ENCODE data around the gene S100A7A. TPM values are rescaled to one million over a fixed set of nuclear protein-coding genes. Genes with fewer than 3 reads are reported as not detected.

Gene S100A7A
- total and polyA plus RNA-seq, 2 donors (not counting 1 experiment from before 2014, with no cell fraction given), result not detected

DNA sequence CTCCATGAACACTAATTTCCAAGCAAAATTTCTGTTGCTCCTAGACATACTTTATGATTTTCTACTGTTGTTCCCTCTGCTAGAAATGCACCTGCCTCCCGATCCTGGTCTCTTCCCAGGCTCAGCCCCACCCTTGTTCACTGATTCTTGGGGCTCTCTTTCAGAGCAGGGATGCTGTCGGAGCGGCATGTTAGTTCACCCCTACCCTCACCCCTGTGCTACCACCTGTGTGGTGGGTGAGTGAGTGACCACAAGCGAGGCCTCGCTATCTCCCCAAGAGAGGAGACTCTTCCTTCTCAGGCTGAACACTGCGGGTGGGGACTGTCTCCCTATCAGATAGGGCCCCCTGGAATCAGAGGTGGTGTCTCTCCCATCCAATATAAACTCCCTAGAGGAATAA, 20.5 kb upstream of the S100A7A start:
- H3K9me3 Mint-ChIP-seq (ENCODE audit: insufficient read depth), result no peaks in the 10 kb centered on the region
- no peaks in the 10 kb centered on the region for H3K4me1 Mint-ChIP-seq
- H3K79me2 ChIP-seq (ENCODE audit: control insufficient read depth, insufficient read depth, low read length), result no peaks in the 10 kb centered on the region
- H3K9ac ChIP-seq (ENCODE audit: low read length), result no peak overlapping the region
- CTCF ChIA-PET, result no interaction called here
- H4K20me1 ChIP-seq (ENCODE audit: control insufficient read depth, insufficient read depth, low read length, poor library complexity, severe bottlenecking), result no peaks in the 10 kb centered on the region
- no peak overlapping the region for H3K27ac Mint-ChIP-seq
- no peaks in the 10 kb centered on the region for H3K4me1 ChIP-seq (ENCODE audit: control insufficient read depth in 2 of 2, insufficient read depth in 2 of 2, low read length in 2 of 2)
- DNase-seq (no peak), ATAC-seq (ENCODE audit: low read depth) (no peak)
- POLR2A ChIA-PET, result no interaction called here
- intact Hi-C loops (cut with micrococcal nuclease), result no loop called here
- H3K4me3 ChIP-seq (ENCODE audit: control extremely low read depth in 1 of 5, extremely low read depth in 1 of 5, insufficient read depth in 1 of 5, low read depth in 2 of 5, low read length in 4 of 5), result no peak overlapping the region
- WGBS (ENCODE audit: insufficient coverage), result 79% methylated on average over 2 of the region's 6 CpGs
- H3K27ac ChIP-seq (ENCODE audit: low read length in 2 of 2), result no peak overlapping the region
- no peak overlapping the region for H3K4me3 Mint-ChIP-seq
- H3K4me2 ChIP-seq (replicated peaks; ENCODE audit: low read depth, low read length, poor library complexity, severe bottlenecking), result no peak overlapping the region
- TF ChIP-seq, protein P1, sequence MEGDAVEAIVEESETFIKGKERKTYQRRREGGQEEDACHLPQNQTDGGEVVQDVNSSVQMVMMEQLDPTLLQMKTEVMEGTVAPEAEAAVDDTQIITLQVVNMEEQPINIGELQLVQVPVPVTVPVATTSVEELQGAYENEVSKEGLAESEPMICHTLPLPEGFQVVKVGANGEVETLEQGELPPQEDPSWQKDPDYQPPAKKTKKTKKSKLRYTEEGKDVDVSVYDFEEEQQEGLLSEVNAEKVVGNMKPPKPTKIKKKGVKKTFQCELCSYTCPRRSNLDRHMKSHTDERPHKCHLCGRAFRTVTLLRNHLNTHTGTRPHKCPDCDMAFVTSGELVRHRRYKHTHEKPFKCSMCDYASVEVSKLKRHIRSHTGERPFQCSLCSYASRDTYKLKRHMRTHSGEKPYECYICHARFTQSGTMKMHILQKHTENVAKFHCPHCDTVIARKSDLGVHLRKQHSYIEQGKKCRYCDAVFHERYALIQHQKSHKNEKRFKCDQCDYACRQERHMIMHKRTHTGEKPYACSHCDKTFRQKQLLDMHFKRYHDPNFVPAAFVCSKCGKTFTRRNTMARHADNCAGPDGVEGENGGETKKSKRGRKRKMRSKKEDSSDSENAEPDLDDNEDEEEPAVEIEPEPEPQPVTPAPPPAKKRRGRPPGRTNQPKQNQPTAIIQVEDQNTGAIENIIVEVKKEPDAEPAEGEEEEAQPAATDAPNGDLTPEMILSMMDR (IDR thresholded peaks at IDR 0.05), result no peak
- no peak for TF ChIP-seq EZH2 (IDR thresholded peaks at IDR 0.05; ENCODE audit: borderline replicate concordance, insufficient read depth, low read depth, low read length, poor library complexity, severe bottlenecking)
- peaks cover 41% of the 10 kb centered on the region for H3K27me3 Mint-ChIP-seq
- peaks cover 0 to 4% (median 0%) of the 10 kb centered on the region in 4 experiments for H3K27me3 ChIP-seq (replicated peaks in 1 of 4; ENCODE audit: control extremely low read depth in 1 of 4, control insufficient read depth in 3 of 4, insufficient read depth in 4 of 4, low read length in 3 of 4)
- H2AFZ ChIP-seq (ENCODE audit: insufficient read depth, low read depth, low read length, poor library complexity, severe bottlenecking), result no peak overlapping the region
- no peaks in the 10 kb centered on the region for H3K36me3 ChIP-seq (replicated peaks in 1 of 2; ENCODE audit: control extremely low read depth in 1 of 2, control insufficient read depth in 1 of 2, extremely low read depth in 1 of 2, insufficient read depth in 2 of 2, low read length in 1 of 2)
- no peaks in the 10 kb centered on the region for H3K9me3 ChIP-seq (ENCODE audit: control extremely low read depth in 1 of 3, control insufficient read depth in 2 of 3, insufficient read depth in 1 of 3, low read length in 2 of 3)

DNA sequence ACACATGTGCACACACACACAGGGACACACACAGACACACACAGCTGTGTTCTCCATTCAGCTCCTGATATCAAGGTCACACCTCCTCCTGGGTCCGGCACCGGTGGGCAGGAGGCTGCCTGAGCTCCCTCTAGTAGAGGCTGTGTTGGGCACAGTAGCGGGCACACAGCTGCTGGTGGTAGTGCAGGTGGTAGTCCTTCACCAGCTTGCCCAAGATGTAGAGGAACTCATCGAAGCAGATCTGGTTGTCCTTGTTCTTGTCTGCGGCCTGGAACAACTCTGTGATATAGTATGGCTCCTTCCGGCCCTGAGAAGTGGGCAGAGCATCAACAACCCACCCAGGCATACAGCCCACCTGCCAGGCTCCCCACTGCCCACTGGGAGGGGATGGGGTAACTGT, 19.9 kb upstream of the S100A7A start:
- ChIA-PET POLR2A (no interaction called here), CTCF (no interaction called here)
- Histone ChIP-seq H3K9ac (ENCODE audit: low read length) (no peak overlapping the region), H3K27me3 (replicated peaks in 1 of 4; ENCODE audit: control extremely low read depth in 1 of 4, control insufficient read depth in 3 of 4, insufficient read depth in 4 of 4, low read length in 3 of 4) (peaks cover 0 to 4% (median 0%) of the 10 kb centered on the region in 4 experiments), H3K9me3 (ENCODE audit: control extremely low read depth in 1 of 3, control insufficient read depth in 2 of 3, insufficient read depth in 1 of 3, low read length in 2 of 3) (no peaks in the 10 kb centered on the region), H3K4me1 (ENCODE audit: control insufficient read depth in 2 of 2, insufficient read depth in 2 of 2, low read length in 2 of 2) (no peaks in the 10 kb centered on the region), H3K36me3 (replicated peaks in 1 of 2; ENCODE audit: control extremely low read depth in 1 of 2, control insufficient read depth in 1 of 2, extremely low read depth in 1 of 2, insufficient read depth in 2 of 2, low read length in 1 of 2) (no peaks in the 10 kb centered on the region), H4K20me1 (ENCODE audit: control insufficient read depth, insufficient read depth, low read length, poor library complexity, severe bottlenecking) (no peaks in the 10 kb centered on the region), H2AFZ (ENCODE audit: insufficient read depth, low read depth, low read length, poor library complexity, severe bottlenecking) (no peak overlapping the region), H3K27ac (ENCODE audit: low read length in 2 of 2) (no peak overlapping the region), H3K4me3 (ENCODE audit: control extremely low read depth in 1 of 5, extremely low read depth in 1 of 5, insufficient read depth in 1 of 5, low read depth in 2 of 5, low read length in 4 of 5) (no peak overlapping the region), H3K4me2 (replicated peaks; ENCODE audit: low read depth, low read length, poor library complexity, severe bottlenecking) (no peak overlapping the region), H3K79me2 (ENCODE audit: control insufficient read depth, insufficient read depth, low read length) (no peaks in the 10 kb centered on the region)
- Mint-ChIP-seq H3K4me1 (no peaks in the 10 kb centered on the region), H3K27ac (no peak overlapping the region), H3K4me3 (no peak overlapping the region), H3K9me3 (ENCODE audit: insufficient read depth) (no peaks in the 10 kb centered on the region), H3K27me3 (peaks cover 44% of the 10 kb centered on the region)
- ATAC-seq (ENCODE audit: low read depth), result no peak
- no peak for DNase-seq
- TF ChIP-seq EZH2 (IDR thresholded peaks at IDR 0.05; ENCODE audit: borderline replicate concordance, insufficient read depth, low read depth, low read length, poor library complexity, severe bottlenecking), result no peak
- TF ChIP-seq, protein P1 (IDR thresholded peaks at IDR 0.05), result no peak
- intact Hi-C loops (cut with micrococcal nuclease), result no loop called here
- 80% methylated on average over 2 of the region's 6 CpGs for WGBS (ENCODE audit: insufficient coverage)

Data from B cell (primary cell).